GM19351 (cell line): Measurements from ENCODE around the gene ZNF695.
"Not testable (repeated sequence)": the region's sequence is repeated elsewhere in the genome, so short reads cannot be mapped to it uniquely, and the experiment has no call there.

ENCODE experiments used
- ATAC-seq: cut with Tn5 transposase; IDR thresholded peaks from one replicate; pipeline ENCODE4 v1.9.1; 2021; ENCODE audit warnings: mild to moderate bottlenecking, moderate library complexity; ENCODE audit not compliant: unreplicated experiment

Gene ZNF695

GRCh38 chr1:247007511-247008405 is at the start of gene ZNF695:
ZNF695 (minus strand) TSS chr1:247008057; CDS start chr1:247007908, 149 bp downstream.
- ATAC-seq, result peak; percentile 96

DNA sequence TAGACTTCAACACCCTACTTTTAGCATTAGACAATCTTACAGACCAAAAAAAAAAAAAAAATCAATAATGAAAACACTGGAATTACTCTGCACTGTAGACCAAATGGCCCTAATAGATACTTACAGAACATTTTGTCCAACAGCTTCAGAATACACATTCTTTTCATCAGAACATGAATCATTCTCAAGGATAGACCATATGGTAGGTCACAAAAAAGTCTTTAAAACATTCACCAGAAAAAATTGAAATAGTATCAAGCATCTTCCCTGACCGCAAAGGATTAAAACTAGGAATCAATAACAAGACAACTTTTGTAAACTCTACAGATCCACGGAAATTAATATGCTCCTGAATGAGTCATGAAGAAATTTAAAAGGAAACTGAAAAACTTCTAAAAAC is 48.2 kb upstream of the ZNF695 start:
- ATAC-seq, result no peak

DNA sequence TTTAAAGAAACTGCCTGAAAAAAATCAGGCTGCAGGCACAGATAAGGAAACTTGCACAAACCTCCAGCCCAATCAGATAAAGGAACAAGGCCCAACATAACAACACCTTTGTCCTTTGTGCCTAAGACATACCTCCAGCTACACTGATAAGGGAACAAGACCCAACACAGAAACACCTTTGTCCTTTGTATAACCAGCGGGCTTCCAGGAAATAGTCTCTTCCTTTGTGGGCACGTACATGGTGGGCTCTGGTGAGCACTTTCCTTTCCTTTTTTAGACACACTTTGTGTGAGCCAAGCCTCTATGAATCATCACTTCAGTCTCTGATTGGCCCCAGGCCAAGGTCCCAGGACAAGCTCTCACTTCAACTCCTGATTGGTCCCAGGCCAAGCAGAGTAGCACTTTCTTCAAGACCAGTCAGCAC is 47.1 kb upstream of the ZNF695 start:
- ATAC-seq, result no peak

DNA sequence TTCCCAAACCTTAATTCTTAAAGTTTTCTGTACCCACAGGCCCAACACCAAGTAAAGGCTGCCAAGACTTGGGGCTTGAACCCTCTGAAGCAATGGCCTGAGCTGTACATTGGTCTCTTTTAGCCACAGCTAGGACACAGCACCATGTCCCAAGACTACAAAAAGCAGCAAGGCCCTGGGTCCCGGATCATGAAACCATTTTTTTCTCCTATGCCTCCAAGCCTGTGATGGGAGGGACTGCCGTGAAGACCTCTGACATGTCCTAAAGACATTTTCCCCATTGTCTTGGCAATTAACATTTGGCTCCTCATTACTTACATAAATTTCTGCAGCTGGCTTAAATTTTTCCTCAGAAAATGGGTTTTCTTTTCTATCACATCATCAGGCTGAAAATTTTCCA is 39.8 kb upstream of the ZNF695 start:
- no peak for ATAC-seq

DNA sequence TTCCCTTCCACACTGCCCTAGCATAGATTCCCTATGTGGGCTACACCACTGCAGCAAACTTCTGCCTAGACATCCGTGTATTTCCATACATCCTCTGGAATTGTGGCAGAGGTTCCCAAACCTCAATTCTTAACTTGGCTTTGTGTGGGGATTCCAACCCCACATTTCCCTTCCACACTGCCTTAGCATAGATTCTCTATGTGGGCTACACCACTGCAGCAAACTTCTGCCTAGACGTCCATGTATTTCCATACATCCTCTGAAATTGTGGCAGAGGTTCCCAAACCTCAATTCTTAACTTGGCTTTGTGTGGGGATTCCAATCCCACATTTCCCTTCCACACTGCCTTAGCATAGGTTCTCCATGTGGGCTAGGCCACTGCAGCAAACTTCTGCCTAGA is 39.4 kb upstream of the ZNF695 start:
- ATAC-seq, result no peak

DNA sequence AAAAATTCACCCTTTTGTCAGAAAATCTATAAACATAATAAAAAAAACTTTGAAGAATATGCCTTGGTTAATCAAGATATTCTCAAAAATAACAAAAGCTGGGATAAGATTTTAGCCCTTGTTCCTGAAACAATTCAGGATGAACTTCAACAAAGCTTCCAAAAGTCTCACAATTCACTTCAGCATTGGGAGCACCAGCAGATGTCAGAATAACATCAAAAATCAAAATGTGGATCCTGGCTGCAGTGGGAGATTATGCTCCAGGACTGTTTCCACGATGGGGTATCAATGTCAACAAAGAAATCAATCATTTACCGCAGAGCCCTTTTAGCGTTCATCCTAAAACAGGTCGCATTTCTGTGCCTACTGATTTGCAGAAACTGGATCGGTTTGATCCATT is 35.5 kb upstream of the ZNF695 start:
- no peak for ATAC-seq

DNA sequence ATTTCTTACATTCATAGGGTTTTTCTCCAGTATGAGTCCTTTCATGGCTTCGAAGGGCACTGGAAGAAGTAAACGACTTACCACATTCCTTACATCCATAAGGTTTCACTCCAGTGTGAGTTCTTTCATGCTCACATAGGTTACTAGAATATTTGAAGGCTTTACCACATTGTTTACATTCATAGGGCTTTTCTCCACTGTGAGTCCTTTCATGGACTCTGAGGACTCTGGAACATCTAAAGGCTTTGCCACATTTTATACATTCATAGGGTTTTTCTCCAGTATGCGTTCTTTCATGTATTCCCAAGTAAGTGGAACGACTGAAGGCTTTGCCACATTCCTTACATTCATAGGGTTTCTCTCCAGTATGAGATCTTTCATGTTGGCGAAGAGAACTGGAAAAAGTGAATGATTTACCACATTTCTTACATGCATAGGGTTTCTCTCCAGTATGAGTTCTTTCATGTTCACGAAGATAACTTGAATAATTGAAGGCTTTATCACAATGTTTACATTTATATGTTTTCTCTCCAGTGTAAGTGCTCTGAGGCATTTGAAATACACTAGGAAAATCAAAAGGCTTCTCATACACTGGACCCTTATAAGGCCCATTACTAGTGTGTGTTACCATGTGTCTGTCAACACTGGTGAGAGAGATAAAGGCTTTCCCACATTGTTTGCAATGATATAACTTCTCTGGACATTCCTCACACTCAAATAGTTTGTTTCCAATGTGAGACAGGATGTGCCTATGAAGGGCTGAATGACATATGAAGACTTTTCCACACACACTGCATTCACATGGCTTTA is 29.9 kb upstream of the ZNF695 start:
- ATAC-seq, result no peak

DNA sequence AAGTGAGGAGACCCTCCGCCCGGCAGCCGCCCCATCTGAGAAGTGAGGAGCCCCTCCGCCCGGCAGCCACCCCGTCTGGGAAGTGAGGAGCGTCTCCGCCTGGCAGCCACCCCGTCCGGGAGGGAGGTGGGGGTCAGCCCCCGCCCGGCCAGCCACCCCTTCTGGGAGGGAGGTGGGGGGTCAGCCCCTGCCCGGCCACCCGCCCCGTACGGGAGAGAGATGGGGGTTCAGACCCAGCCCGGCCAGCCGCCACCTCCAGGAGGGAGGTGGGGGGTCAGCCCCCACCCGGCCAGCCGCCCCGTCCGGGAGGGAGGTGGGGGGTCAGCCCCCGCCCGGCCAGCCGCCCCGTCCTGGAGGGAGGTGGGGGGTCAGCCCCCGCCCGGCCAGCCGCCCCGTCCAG is 24.4 kb upstream of the ZNF695 start:
- not testable (repeated sequence) for ATAC-seq

- ATAC-seq, result not testable (repeated sequence)
These were observed 16.8 kb upstream of the ZNF695 start for GRCh38 chr1:247024658-247025057.

DNA sequence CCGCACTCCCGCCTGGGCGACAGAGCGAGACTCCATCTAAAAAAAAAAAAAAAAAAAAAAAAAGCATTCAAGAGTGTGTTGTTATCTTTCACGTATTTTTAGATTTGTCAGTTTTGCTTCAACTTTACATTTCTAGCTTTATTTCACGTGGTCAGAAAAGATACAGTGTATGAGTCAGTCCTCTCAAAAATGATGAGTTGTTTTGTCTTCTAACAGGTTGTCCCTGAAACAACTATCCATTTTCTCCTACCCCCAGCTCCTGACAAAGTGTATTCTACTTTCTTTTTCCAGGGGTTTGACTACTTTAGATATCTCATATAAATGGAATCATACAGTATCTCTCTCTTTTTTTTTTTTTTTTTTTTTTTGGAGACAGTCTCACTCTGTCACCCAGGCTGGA is 5.5 kb upstream of the ZNF695 start:
- ATAC-seq, result no peak

DNA sequence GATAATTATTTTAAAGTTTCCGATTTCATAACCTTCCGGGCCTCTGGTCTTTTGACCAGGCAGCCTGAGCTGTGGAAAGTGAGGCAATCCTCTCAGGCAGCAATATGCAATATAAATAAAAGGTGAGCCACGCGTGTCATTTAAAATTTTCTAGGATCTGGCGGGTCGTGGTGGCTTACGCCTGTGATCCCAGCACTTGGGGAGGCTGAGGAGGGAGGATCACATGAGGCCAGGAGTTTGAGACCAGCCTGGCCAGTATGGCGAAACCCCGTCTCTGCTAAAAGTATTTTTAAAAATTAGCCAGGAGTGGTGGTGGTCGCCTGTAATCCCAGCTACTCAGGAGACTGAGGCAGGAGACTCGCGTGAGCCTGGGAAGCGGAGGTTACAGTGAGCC is 546 bp upstream of the ZNF695 start:
- no peak for ATAC-seq

DNA sequence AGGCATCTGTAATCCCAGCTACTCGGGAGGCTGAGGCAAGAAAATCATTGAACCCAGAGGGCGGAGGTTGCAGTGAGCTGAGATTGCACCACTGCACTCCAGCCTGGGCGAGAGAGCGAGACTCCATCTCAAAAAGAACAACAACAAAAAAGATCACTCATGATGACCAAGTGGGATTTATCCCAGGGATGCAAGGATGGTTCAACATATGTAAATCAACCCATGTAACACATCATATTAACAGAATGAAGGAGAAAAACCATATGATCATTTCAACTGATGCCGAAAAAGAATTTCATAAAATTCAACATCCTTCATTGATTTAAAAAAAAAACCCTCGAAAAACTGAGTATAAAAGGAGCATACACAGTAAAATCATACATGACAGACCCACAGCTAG is 3.8 kb downstream of the ZNF695 start:
- not testable (repeated sequence) for ATAC-seq

DNA sequence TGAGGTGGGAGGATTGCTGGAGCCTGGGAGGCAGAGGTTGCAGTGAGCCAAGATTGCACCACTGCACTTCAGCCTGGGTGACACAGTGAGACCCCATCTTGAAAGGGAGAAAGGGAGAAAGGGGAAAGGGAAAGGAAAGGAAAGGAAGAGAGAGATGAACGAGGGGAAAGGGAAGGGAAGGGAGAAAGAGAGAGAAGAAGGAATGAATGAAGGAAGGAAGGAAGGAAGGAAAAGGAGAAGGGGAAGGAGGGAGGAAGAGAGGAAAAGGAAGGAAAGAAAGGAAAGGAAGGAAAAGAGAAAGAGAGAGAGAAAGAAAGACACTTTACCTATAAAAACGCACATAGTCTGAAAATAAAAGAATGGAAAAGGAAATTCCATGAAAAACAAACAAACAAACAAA is 18.0 kb downstream of the ZNF695 start:
- ATAC-seq, result no peak

GRCh38 chr1:246988316-246988715 is 19.5 kb downstream of the ZNF695 start:
- ATAC-seq, result no peak

DNA sequence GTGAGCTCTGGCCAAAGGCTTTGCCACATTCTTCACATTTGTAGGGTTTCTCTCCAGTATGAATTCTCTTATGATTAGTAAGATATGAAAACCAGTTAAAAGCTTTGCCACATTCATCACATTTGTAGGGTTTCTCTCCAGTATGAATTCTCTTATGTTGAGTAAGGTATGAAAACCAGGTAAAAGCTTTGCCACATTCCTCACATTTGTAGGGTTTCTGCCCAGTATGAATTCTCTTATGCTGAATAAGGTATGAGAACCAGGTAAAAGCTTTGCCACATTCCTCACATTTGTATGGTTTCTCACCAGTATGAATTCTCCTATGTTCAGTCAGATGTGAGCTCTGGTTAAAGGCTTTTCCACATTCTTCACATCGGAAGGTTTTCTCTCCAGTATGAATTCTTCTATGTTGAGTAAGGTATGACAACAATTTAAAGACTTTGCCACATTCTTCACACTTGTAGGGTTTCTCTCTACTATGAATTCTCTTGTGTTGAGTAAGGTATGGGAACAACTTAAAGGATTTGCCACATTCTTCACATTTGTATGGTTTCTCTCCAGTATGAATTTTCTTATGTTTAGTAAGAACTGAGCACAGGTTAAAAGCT is 20.7 kb downstream of the ZNF695 start:
- ATAC-seq, result no peak

DNA sequence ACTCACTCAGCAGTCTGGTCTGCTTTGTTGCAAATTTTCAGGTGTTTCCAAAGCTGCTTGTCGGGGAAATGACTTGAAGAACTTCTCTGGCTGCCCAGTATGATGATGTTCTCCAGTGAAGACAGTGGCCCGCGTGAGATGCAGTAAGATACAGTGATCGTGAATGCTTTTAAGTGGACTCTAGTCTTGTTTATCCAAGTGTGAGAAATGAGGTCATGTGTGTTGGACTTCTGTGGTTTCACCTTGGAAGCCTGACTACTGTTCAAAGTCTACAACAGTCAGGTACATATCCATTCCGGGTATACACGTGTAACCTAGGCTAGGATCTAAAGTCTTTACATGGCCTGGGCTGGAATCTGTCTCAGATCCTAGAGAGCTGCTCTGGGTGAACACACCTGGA is 29.1 kb downstream of the ZNF695 start:
- no peak for ATAC-seq

- no peak for ATAC-seq
These were observed 29.6 kb downstream of the ZNF695 start for GRCh38 chr1:246978281-246978680.

- no peak for ATAC-seq
These were observed 35.9 kb downstream of the ZNF695 start for GRCh38 chr1:246971969-246972368.

GRCh38 chr1:246971090-246971721 is 36.7 kb downstream of the ZNF695 start:
- ATAC-seq, result no peak

GRCh38 chr1:246969621-246970020 is 38.2 kb downstream of the ZNF695 start:
- no peak for ATAC-seq

DNA sequence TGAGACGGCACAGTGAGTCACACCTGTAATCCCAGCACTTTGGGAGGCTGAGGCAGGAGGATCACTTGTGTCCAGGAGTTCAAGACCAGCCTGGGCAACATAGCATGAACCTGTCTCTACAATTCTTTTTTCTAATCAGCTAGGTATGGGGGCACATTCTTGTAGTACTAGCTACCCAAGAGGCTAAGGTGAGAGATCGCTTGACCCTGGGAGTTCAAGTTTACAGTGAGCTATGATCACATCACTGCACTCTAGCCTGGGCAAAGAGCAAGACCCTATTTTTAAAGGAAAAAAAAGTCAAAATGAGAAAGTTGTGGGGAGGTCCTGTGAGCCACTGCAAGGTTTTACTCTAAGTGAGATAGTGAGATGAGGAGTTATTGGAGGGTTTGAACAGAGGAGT is 41.4 kb downstream of the ZNF695 start:
- no peak for ATAC-seq
